HFFc6 (cell line): ENCODE results near the gene PCDH9. TPM values are rescaled to one million over a fixed set of nuclear protein-coding genes. Genes with fewer than 3 reads are reported as not detected.
"Not testable (repeated sequence)": the region's sequence is repeated elsewhere in the genome, so short reads cannot be mapped to it uniquely, and the experiment has no call there.

Experiments used
- DNase-seq: peaks from one replicate; pipeline ENCODE4 v3.0.0-alpha.2; 2018
- H3K27ac Mint-ChIP-seq: 2 replicates; pipeline ENCODE4 v1.8.0; 2020; ENCODE audit warnings: mild to moderate bottlenecking, mixed read lengths
- H3K27me3 Mint-ChIP-seq: 2 replicates; pipeline ENCODE4 v1.8.0; 2021; ENCODE audit warnings: mild to moderate bottlenecking, moderate library complexity, mixed read lengths; ENCODE audit not compliant: insufficient read depth
- H3K36me3 Mint-ChIP-seq: 2 replicates; pipeline ENCODE4 v1.8.0; 2021; ENCODE audit warnings: low read depth, mixed read lengths
- H3K4me1 Mint-ChIP-seq: 2 replicates; pipeline ENCODE4 v1.8.0; 2020; ENCODE audit warnings: low read depth, mixed read lengths
- H3K4me3 Mint-ChIP-seq: 2 replicates; pipeline ENCODE4 v1.8.0; 2020; ENCODE audit warnings: mild to moderate bottlenecking, moderate library complexity, mixed read lengths
- H3K9me3 Mint-ChIP-seq: 2 replicates; pipeline ENCODE4 v1.8.0; 2020; ENCODE audit warnings: mild to moderate bottlenecking, mixed read lengths
- total RNA-seq, 6 experiments: library from RNA; stranded (reverse); fragmentation: NEBNext Ultra II Directional; extraction: Animal tissue kit (Norgen Biotek cat#: 25700); gene quantifications; 2 replicates in 1 of 6; 3 replicates in 5 of 6; pipeline ENCODE4 v1.2.3, GENCODE V29; 2021
- TF ChIP-seq, protein P1 (sequence below): fragments of 200-600 bp; sonication (generic); IDR thresholded peaks from 2 replicates; pipeline ENCODE4 v1.5.0; 2021; ENCODE audit warnings: antibody characterized with exemption, mild to moderate bottlenecking

Gene PCDH9
- total RNA-seq, 6 experiments from 2014 or later = 2.0 to 6.7 (median 2.6) TPM

DNA sequence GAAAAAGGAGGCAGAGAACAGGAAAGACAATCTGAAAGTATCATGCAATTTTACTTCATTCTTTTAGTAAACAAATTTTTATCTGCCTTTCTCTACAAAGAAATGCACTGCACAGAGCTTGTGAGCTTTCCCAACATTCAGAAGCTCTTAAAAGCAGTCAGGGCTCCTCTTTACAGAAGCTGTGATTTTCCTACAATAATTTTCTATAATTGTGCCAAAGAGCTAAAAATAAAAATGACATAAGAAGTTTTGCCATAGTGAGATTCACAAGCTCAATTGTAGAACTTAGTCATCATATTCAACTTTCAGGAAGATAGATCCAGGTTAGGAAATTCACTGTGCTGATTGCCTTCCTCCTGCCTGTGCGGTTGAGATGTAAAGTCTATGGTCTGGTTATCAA lies 341.4 kb downstream of the PCDH9 start:
- no peak overlapping the region for H3K4me3 Mint-ChIP-seq
- H3K9me3 Mint-ChIP-seq = no peaks in the 10 kb centered on the region
- TF ChIP-seq, protein P1, sequence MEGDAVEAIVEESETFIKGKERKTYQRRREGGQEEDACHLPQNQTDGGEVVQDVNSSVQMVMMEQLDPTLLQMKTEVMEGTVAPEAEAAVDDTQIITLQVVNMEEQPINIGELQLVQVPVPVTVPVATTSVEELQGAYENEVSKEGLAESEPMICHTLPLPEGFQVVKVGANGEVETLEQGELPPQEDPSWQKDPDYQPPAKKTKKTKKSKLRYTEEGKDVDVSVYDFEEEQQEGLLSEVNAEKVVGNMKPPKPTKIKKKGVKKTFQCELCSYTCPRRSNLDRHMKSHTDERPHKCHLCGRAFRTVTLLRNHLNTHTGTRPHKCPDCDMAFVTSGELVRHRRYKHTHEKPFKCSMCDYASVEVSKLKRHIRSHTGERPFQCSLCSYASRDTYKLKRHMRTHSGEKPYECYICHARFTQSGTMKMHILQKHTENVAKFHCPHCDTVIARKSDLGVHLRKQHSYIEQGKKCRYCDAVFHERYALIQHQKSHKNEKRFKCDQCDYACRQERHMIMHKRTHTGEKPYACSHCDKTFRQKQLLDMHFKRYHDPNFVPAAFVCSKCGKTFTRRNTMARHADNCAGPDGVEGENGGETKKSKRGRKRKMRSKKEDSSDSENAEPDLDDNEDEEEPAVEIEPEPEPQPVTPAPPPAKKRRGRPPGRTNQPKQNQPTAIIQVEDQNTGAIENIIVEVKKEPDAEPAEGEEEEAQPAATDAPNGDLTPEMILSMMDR = no peak
- no peaks in the 10 kb centered on the region for H3K4me1 Mint-ChIP-seq
- H3K27ac Mint-ChIP-seq = no peak overlapping the region
- peaks cover 2% of the 10 kb centered on the region; the same call in 1 of the 2 replicates for H3K27me3 Mint-ChIP-seq
- no peaks in the 10 kb centered on the region for H3K36me3 Mint-ChIP-seq
- DNase-seq = no peak

GRCh38 chr13:66887088-66887487 lies 343.0 kb downstream of the PCDH9 start:
- no peak overlapping the region for H3K4me3 Mint-ChIP-seq

DNA sequence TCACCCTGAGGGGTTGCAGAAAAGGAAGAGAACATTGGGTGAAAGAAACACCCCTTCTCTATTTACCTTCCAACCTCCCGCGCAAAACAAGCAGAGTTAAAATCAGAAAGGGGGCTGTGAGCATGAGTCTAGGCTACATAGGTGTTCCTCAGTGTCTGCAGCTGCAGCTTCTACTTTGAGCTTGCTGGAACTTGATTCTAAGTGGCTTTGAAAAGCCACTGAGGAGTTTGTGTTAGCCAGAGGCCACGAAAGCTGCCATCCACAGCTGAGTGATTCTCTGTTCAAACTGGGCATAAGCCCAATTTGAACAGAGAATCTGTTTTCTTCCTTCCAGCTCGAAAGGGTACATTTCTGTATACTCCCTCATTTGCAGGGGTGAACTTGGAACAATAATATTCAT lies 343.9 kb downstream of the PCDH9 start:
- Mint-ChIP-seq H3K27me3 (peaks cover 2% of the 10 kb centered on the region; the same call in 1 of the 2 replicates), H3K36me3 (no peaks in the 10 kb centered on the region), H3K27ac (no peak overlapping the region), H3K4me1 (no peaks in the 10 kb centered on the region), H3K4me3 (no peak overlapping the region), H3K9me3 (no peaks in the 10 kb centered on the region)
- TF ChIP-seq, protein P1 = no peak
- DNase-seq = no peak

More at GRCh38 chr13:66887088-66887487, 343.0 kb downstream of the PCDH9 start:
- no peak for DNase-seq
- Mint-ChIP-seq H3K4me1 (no peaks in the 10 kb centered on the region), H3K27me3 (peaks cover 2% of the 10 kb centered on the region; the same call in 1 of the 2 replicates), H3K9me3 (no peaks in the 10 kb centered on the region), H3K36me3 (no peaks in the 10 kb centered on the region), H3K27ac (no peak overlapping the region)
- TF ChIP-seq, protein P1 = no peak

GRCh38 chr13:66881170-66881569 lies 349.0 kb downstream of the PCDH9 start:
- not testable (repeated sequence) for H3K4me1 Mint-ChIP-seq, H3K27me3 Mint-ChIP-seq, H3K9me3 Mint-ChIP-seq, H3K36me3 Mint-ChIP-seq, H3K4me3 Mint-ChIP-seq, DNase-seq, H3K27ac Mint-ChIP-seq

DNA sequence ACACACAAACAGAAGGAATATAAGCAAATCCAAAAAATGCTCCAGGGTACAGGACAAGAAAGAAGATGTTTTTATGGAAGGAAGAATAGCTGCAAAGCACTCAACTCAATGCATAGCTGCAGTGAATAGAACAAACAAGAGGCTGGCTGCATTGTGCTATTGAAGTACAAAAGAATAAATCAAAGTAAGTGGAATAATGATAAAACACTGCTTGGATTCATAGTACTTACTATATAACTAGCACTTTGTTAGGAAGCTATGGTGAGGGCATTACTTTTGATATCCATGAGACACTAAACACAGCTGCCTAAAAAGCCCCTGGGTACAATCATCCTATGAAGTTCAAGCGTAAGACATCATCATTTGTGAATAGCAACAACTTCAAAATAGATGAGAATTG lies 350.1 kb downstream of the PCDH9 start:
- TF ChIP-seq, protein P1 = no peak
- no peak overlapping the region for H3K4me3 Mint-ChIP-seq
- H3K27me3 Mint-ChIP-seq = no peaks in the 10 kb centered on the region
- no peak for DNase-seq
- H3K36me3 Mint-ChIP-seq = no peaks in the 10 kb centered on the region
- H3K9me3 Mint-ChIP-seq = peaks cover 4% of the 10 kb centered on the region
- H3K27ac Mint-ChIP-seq = no peak overlapping the region
- no peaks in the 10 kb centered on the region for H3K4me1 Mint-ChIP-seq

GRCh38 chr13:66875264-66875663 lies 354.9 kb downstream of the PCDH9 start:
- Mint-ChIP-seq H3K4me1 (no peaks in the 10 kb centered on the region), H3K27ac (no peak overlapping the region), H3K36me3 (no peaks in the 10 kb centered on the region), H3K4me3 (no peak overlapping the region), H3K9me3 (peaks cover 10% of the 10 kb centered on the region), H3K27me3 (no peaks in the 10 kb centered on the region)
- TF ChIP-seq, protein P1 = no peak
- DNase-seq = no peak
